ENCODE results near the gene CCDC188. TPM values are rescaled to one million over a fixed set of nuclear protein-coding genes. Genes with fewer than 3 reads are reported as not detected.

Gene CCDC188
- not detected in 3 replicates for total RNA-seq

DNA sequence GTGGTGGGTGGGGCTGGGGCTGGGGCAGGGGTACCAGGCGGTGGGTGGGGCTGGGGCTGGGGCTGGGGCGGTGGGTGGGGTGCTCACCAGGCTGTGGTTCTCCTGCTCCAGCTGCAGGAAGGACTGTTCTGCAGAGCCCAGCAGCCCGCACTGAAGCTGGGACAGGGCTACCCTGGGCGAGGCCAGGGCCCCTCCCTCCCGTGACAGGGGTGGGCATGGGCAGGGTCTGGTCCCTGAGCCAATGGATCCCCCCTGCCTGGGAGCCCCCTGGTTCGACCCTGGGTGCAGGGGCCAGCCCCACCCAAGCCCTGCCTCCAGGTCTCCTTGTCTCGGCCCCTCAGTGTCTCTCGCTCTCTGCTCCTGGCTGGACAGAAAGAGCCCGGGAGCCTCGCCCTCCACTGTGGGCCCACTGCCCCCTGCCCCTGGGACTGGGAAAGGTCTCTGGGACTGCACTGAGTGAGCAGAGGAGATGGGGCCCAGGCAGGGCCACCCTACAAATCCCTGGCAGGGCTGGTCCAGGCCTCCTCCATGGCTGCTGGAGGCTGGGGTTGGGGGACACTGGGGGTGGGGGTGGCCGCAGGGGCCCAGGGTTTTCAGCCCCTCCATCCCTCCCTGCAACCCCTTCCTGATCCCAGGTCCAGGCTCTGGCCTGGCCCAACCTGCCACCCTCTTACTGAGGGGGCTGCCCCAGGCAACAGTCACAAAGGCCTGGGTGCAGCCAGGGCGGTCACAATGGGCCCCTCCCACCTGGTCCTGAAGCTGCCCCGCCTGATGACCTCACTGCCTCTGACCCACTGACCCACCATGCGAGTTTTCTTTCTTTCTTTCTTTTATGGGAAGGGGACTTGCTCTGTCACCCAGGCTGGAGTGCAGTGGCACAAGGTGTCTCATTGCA lies at the start of gene CCDC188:
Gene CCDC188, minus strand, starts transcription at position 675 of the 895 bp plus-strand sequence. Its CDS starts 69 bp downstream, at position 606.
- TF ChIP-seq, protein P1, sequence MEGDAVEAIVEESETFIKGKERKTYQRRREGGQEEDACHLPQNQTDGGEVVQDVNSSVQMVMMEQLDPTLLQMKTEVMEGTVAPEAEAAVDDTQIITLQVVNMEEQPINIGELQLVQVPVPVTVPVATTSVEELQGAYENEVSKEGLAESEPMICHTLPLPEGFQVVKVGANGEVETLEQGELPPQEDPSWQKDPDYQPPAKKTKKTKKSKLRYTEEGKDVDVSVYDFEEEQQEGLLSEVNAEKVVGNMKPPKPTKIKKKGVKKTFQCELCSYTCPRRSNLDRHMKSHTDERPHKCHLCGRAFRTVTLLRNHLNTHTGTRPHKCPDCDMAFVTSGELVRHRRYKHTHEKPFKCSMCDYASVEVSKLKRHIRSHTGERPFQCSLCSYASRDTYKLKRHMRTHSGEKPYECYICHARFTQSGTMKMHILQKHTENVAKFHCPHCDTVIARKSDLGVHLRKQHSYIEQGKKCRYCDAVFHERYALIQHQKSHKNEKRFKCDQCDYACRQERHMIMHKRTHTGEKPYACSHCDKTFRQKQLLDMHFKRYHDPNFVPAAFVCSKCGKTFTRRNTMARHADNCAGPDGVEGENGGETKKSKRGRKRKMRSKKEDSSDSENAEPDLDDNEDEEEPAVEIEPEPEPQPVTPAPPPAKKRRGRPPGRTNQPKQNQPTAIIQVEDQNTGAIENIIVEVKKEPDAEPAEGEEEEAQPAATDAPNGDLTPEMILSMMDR (IDR thresholded peaks at IDR 0.05; ENCODE audit: unreplicated experiment), result no peak
- Mint-ChIP-seq H3K27ac (no peak within 1 kb of the TSS), H3K4me3 (no peak within 1 kb of the TSS), H3K27me3 (ENCODE audit: low read depth) (no peaks in the 10 kb centered on the region), H3K36me3 (no peaks in the 10 kb centered on the region), H3K4me1 (no peaks in the 10 kb centered on the region), H3K9me3 (no peaks in the 10 kb centered on the region)
- no peak for DNase-seq (ENCODE audit: low spot score in 2 of 2, unreplicated experiment in 2 of 2)

DNA sequence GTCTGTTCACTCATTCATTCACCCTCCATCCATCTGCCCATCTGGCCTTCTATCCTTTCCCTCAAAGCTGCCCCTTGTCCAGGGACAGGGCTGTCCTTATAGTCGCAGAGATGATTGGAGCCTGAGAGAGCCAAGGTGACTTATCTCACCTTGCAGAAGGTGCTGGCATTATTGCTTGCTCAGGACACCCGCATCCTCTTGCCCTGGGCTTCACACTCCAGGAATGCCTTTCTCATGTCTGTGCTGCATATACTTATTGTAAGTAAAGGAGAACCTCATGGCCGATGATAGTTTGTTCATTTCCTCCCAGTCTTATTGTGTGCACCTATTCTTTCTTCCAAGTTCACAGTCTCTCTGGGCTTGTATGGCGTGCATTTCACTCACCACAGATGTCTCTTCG lies 49.1 kb upstream of the CCDC188 start:
- Mint-ChIP-seq H3K27ac (no peak overlapping the region), H3K27me3 (ENCODE audit: low read depth) (no peaks in the 10 kb centered on the region), H3K4me3 (no peak overlapping the region), H3K4me1 (peaks cover 27% of the 10 kb centered on the region), H3K9me3 (no peaks in the 10 kb centered on the region), H3K36me3 (no peaks in the 10 kb centered on the region)
- TF ChIP-seq, protein P1 (IDR thresholded peaks at IDR 0.05; ENCODE audit: unreplicated experiment), result no peak
- DNase-seq (ENCODE audit: low spot score in 2 of 2, unreplicated experiment in 2 of 2), result no peak

DNA sequence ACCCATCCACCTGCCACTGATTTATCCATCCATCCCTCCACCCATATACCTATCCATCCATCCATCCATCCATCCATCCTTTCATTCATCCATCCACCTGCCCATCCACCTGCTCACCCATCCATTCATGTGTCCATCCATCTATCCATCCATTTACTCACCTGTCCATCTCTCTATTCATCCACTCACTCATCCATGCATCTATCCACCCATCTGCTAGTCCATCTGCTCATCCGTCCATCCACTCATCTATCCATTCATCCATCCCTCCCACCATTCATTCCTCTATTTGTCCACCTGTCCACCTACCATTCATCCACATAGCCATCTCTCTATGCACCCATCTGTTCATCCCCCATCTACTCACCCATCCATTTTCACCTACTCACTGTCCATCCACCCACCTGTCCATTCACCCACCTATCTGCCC lies 48.6 kb upstream of the CCDC188 start:
- Mint-ChIP-seq H3K27ac (no peak overlapping the region), H3K9me3 (no peaks in the 10 kb centered on the region), H3K4me1 (peaks cover 23% of the 10 kb centered on the region), H3K27me3 (ENCODE audit: low read depth) (no peaks in the 10 kb centered on the region), H3K36me3 (no peaks in the 10 kb centered on the region), H3K4me3 (no peak overlapping the region)
- TF ChIP-seq, protein P1 (IDR thresholded peaks at IDR 0.05; ENCODE audit: unreplicated experiment), result no peak
- no peak for DNase-seq (ENCODE audit: low spot score in 2 of 2, unreplicated experiment in 2 of 2)

DNA sequence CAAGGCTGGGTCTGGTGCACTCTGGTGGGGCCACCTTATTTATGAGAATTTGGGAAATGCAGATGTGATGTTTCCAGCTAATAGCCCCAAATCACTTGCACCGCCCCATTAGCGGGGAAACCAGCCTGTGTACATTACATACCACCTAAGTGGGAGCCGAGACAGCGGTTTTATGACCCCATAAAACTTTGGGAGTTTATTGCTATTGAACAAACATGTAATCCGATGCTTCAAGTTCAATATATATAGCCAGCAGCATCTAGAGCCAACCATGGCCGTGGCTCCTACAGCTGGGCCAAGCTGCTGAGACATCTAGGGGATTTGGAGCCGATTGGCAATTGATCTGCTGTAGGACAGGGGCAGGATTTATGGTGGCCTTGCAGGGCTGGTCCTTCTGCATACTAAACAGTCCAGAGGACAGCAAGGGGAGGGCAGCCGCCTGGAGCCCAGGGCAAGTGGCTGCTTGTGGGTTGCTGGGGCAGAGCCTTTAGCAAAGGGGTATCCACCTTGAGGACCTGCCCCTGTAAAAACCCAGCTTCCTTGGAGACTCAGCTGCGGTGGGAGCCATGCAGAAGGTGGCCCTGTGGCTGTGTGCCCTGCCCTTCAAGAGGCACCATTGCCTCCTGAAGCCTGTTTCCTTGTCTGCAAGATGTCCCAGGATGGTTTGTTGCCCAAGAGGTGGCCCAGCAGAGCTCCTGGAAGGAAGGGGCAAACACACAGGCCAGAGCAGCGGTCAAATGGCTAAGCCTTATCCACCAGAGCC lies 47.9 kb upstream of the CCDC188 start:
- H3K27me3 Mint-ChIP-seq (ENCODE audit: low read depth), result no peaks in the 10 kb centered on the region
- no peak overlapping the region for H3K27ac Mint-ChIP-seq
- TF ChIP-seq, protein P1 (IDR thresholded peaks at IDR 0.05; ENCODE audit: unreplicated experiment), result no peak
- H3K9me3 Mint-ChIP-seq, result no peaks in the 10 kb centered on the region
- H3K4me1 Mint-ChIP-seq, result peaks cover 16% of the 10 kb centered on the region
- no peak overlapping the region for H3K4me3 Mint-ChIP-seq
- no peak for DNase-seq (ENCODE audit: low spot score in 2 of 2, unreplicated experiment in 2 of 2)
- no peaks in the 10 kb centered on the region for H3K36me3 Mint-ChIP-seq

DNA sequence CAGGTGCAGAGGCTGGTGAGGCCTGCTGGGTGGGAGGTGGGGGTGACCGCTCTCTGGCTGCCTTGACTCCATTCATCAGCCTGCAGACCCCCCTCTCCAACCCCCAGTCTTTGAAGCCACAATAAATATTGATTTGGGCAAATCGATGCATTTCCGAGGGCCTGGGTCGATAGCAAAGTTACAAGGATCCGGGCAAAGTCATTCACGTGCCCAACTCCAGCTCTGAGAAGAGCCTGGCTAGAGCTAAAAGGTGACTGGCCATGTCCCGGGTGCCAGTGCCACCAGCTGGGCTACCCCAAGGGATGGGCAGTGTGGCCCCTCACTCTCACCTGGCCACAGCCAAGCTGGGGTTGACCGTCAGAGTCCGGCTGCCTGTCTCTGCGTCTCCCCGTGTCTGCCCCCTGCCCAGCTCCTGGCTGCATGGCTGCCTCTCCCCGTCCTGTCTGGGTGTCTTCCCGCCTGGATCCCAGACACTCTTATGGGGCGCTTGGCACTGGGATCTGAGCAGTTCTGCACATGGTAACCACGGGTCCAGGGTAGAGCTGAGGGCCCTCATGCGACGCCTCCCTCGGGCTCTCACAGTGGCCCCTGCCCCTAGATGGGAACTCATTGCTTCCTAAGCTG lies 46.7 kb upstream of the CCDC188 start:
- TF ChIP-seq, protein P1 (IDR thresholded peaks at IDR 0.05; ENCODE audit: unreplicated experiment), result no peak
- Mint-ChIP-seq H3K36me3 (no peaks in the 10 kb centered on the region), H3K4me1 (peaks cover 6% of the 10 kb centered on the region), H3K4me3 (no peak overlapping the region), H3K27ac (no peak overlapping the region), H3K9me3 (no peaks in the 10 kb centered on the region), H3K27me3 (ENCODE audit: low read depth) (no peaks in the 10 kb centered on the region)
- no peak for DNase-seq (ENCODE audit: low spot score in 2 of 2, unreplicated experiment in 2 of 2)
